Neural crest cell (in vitro differentiated cells): Measurements from ENCODE around the gene INHA. TPM values are rescaled to one million over a fixed set of nuclear protein-coding genes. Genes with fewer than 3 reads are reported as not detected.

Source experiments
- microRNA-seq: library from miRNA; unstranded; fragments of <30 nt; microRNA quantifications from one replicate; pipeline ENCODE4, GENCODE V29; 2020
- total RNA-seq: library from RNA; stranded (reverse); gene quantifications from 2 replicates; pipeline ENCODE4 v1.2.1, GENCODE V29; 2021

The INHA gene
- total RNA-seq, 1 donor from 2014 or later, result not detected

Small RNAs within 50 kb of the gene (microRNA-seq; reads per million reads assigned to microRNA genes)
- gene MIR3132, result not detected

Other genes starting within 250 kb of the INHA start
- not detected in 2 replicates for gene RESP18, start 239.6 kb upstream of the INHA start, total RNA-seq
- 36.9 and 39.5 TPM in 2 replicates for gene DNPEP, start 184.4 kb upstream of the INHA start, total RNA-seq
- 0.28 TPM in 1 of 2 replicates, not detected in the other for gene DES, start 153.9 kb upstream of the INHA start, total RNA-seq
- 13.4 and 17.5 TPM in 2 replicates for gene SPEG, start 137.5 kb upstream of the INHA start, total RNA-seq
- gene GMPPA, start 73.4 kb upstream of the INHA start, total RNA-seq, result 24.3 and 26.1 TPM in 2 replicates
- 1.0 and 1.5 TPM in 2 replicates for gene ASIC4, start 57.8 kb upstream of the INHA start, total RNA-seq
- gene CHPF, start 28.5 kb upstream of the INHA start, total RNA-seq, result 27.0 and 30.0 TPM in 2 replicates
- 15.7 and 16.4 TPM in 2 replicates for gene TMEM198, start 28.3 kb upstream of the INHA start, total RNA-seq
- gene OBSL1, start 771 bp upstream of the INHA start, total RNA-seq, result 122 and 123 TPM in 2 replicates
- gene STK11IP, start 25.5 kb downstream of the INHA start, total RNA-seq, result 31.4 and 32.9 TPM in 2 replicates
- gene SLC4A3, start 55.3 kb downstream of the INHA start, total RNA-seq, result 10.0 and 11.4 TPM in 2 replicates